ENCODE results near the gene RTBDN.

- TF ChIP-seq TARDBP (IDR thresholded peaks at IDR 0.05) (no peak), L3MBTL2 (conservative IDR thresholded peaks at IDR 0.05) (no peak; the same call in 1 of the 2 replicates), SP1 (IDR thresholded peaks at IDR 0.05) (no peak), SUZ12 (IDR thresholded peaks at IDR 0.05) (no peak), FOXA1 (IDR thresholded peaks at IDR 0.05) (no peak), FOXK2 (IDR thresholded peaks at IDR 0.05) (no peak), ELF4 (IDR thresholded peaks at IDR 0.05) (no peak), NFRKB (IDR thresholded peaks at IDR 0.05) (no peak), CTBP1 (IDR thresholded peaks at IDR 0.05; ENCODE audit: borderline replicate concordance) (no peak), BHLHE40 (IDR thresholded peaks at IDR 0.05; ENCODE audit: borderline replicate concordance) (no peak), HDGF (IDR thresholded peaks at IDR 0.05; ENCODE audit: borderline replicate concordance) (no peak), PKNOX1 (IDR thresholded peaks at IDR 0.05) (no peak), ARNT (IDR thresholded peaks at IDR 0.05) (no peak), FOXM1 (IDR thresholded peaks at IDR 0.05; ENCODE audit: borderline replicate concordance) (no peak)
These were observed 46.9 kb upstream of the RTBDN start, which contains the start of gene DNASE2 for GRCh38 chr19:12881172-12881808.
